HG02623 (cell line): ENCODE results near the gene HOXB7.

ENCODE experiments used
- ATAC-seq: cut with Tn5 transposase; IDR thresholded peaks from one replicate; pipeline ENCODE4 v1.9.1; 2021; ENCODE audit warnings: moderate library complexity; ENCODE audit not compliant: unreplicated experiment

Gene HOXB7

GRCh38 chr17:48583708-48584222 is 27.1 kb downstream of the HOXB7 start:
- ATAC-seq, result no peak

- no peak for ATAC-seq
Observed at GRCh38 chr17:48582750-48583069, 28.1 kb downstream of the HOXB7 start.

GRCh38 chr17:48579760-48580554 is 30.9 kb downstream of the HOXB7 start:
- ATAC-seq, result no peak

GRCh38 chr17:48579471-48579759 is 31.4 kb downstream of the HOXB7 start:
- ATAC-seq, result no peak

DNA sequence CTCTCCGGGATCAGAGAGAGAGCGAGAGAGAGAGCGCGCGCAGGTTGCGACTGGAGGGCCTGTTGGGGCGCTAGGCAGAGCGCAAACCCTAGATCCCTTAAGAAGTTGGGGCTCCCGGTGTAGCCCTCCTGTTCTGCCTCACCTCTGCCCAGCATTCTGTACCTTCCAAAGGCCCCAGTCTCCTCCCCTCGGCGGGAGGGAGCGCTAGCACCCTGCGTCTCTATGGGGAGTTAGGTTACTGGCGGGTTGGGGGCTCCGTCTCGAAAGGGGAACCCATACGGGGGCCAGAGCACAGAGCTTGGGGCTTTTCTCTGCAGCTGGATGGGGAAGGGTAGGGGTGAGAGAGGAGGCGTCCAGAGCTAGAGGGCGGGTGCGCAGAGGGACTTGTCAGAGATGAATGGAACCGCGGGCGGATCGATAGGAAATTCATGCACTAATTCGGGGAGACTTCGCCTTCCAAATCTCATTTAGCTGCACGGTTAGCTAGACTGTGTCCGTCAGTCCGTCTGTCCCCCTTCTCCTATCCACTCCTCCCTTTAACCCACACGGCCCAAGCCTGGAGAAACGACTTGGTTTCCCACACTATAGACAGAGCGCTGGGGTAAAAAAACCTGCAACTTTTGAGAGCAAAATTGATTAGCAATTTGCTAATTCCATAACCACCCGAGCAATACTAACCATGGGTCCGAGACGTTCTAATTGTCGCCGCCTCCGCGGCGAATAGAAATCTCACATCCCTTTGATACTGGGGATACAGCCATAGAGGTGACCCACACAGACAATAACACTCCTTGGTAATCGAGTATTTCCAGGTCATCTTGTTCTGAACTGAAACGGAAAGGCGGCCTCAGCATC is 32.0 kb downstream of the HOXB7 start:
- no peak for ATAC-seq

DNA sequence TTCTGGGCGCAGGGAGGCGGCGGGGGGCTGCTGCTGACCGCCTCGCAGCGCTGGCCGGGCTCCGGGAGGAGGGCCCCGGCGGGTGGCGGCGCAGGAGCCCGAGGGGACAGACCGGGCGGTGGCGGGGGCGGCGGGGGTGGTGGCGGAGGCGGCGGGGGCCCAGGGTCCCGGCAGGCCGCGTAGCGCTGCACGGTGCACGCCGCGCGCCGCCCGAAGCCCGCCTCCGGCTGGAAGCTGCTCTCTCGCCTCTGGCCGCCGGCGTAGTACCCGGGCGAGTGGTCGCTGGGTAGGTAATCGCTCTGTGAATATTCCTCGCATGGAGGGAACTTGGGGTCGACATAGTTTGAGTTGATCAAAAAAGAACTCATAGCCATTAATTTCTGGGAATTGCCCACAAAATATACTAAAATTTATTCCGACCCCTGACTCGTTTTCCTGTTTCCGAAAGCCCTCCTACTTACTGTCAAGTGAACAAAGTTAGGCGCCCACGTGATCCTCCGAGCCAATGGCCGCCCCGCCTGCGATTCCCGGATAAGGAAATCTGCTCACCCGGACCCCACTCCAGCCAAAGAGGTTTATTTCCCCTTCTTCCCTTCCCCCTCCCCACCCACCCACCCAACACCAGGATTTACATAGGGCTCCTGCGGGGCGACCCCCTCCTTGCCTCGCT is 32.7 kb downstream of the HOXB7 start, which contains the start of gene HOXB4:
TSS of gene HOXB4 (minus strand) at position 405 of the 670 bp plus-strand sequence. CDS start at position 374, 31 bp downstream.
- ATAC-seq, result no peak

- ATAC-seq, result no peak
Observed at GRCh38 chr17:48577330-48577945, 33.4 kb downstream of the HOXB7 start.

DNA sequence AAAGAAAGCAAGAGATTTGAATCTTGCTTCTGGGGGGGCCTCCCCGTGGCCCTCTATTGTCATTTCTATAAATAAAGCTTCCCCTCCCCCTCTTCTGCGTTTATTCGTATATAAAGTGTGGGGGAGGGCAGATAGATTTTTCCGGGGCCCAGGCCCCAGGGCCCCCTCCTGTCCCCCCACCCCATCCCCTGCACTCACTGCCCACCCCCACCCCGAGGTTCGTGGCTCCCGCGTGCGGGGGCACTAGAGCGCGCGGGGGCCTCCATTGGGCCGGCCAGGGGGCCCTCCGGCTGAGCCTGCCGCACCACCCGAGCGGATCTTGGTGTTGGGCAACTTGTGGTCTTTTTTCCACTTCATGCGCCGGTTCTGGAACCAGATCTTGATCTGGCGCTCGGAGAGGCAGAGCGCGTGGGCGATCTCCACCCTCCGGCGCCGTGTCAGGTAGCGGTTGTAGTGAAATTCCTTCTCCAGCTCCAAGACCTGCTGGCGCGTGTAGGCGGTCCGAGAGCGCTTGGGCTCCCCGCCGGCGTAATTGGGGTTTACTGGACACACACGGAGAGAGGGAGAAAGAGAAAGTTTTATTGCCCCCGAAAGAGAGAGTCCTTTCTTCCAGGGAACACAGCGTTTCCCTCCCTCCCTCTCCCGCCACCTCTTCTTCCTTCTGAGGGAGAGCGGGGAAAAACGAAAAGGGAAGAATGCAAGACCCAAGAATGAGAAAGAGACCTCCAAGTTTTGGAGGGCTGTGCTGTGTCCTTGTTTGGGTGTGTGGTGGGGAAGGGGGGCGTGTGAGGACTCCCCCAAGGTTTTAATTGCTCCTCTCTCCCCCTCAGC is 34.1 kb downstream of the HOXB7 start:
- no peak for ATAC-seq

DNA sequence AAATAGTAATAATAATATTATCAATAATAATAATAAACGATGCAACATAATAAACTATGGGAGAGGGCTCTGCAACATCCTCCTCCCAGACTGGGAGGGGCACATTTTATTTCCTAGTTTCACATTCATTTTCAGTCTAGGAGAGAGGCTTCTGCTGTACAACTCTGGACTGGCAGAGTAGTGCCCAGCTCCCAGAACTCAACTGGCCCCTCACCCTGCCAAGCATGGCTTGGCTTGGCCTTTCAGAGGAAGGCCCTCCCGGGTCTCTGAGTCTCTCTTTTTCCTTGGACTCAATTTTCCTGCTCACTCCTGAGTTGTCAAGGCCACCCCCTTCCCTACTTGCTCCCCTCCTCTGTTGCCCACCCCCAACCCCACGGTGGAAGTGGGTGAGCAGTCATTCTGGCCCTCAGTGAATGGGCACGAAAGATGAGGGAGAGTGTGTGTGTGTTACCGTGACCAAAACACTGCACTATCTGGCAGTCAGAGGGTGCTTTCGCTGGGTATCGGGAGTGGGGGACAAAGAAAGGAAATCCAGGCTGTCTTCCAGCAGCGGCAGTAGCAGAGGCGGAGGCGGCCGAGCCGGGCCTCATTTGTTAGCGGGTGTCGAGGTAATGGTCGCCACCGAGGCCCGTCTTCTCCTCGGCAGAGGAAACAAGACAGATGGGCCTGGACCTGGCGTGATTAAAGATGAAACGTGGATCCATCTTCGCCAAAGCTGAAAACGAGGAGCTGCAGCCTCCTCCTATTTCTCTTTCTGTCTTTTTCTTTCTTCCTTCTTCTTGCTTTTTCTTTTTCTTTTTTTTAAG is 34.9 kb downstream of the HOXB7 start:
- no peak for ATAC-seq

GRCh38 chr17:48575066-48575582 is 35.7 kb downstream of the HOXB7 start:
- ATAC-seq, result no peak

DNA sequence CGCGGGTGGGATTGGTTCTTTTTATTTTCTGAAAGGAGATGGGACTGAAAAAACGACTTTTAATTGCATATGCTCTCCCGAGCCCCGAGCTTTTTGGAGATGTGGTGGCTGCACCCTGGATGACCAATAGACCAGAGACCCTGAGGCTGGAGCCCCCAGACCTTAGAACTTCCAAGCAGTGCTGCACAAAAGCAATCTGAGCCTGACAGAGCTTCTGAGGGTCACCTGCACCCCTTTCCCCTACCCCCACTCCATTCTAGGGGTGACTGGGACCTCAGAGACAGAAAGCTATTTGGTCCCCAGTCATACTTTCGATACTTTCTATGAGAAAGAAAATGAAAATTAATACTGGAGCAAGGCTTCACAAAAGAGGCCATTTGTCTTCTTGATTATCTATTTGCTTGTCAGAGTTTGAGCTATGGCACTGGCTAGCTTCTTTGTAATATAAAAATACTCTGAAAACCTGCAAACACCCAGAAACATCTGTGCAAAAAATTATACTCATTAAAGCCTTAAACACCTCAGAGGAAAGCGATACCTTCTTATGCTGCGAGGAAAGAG is 36.2 kb downstream of the HOXB7 start:
- ATAC-seq, result no peak

GRCh38 chr17:48571826-48572417 is 38.9 kb downstream of the HOXB7 start:
- ATAC-seq, result no peak

- ATAC-seq, result no peak
Observed at GRCh38 chr17:48571024-48571818, 39.6 kb downstream of the HOXB7 start.

GRCh38 chr17:48570325-48571023 is 40.3 kb downstream of the HOXB7 start:
- ATAC-seq, result no peak

DNA sequence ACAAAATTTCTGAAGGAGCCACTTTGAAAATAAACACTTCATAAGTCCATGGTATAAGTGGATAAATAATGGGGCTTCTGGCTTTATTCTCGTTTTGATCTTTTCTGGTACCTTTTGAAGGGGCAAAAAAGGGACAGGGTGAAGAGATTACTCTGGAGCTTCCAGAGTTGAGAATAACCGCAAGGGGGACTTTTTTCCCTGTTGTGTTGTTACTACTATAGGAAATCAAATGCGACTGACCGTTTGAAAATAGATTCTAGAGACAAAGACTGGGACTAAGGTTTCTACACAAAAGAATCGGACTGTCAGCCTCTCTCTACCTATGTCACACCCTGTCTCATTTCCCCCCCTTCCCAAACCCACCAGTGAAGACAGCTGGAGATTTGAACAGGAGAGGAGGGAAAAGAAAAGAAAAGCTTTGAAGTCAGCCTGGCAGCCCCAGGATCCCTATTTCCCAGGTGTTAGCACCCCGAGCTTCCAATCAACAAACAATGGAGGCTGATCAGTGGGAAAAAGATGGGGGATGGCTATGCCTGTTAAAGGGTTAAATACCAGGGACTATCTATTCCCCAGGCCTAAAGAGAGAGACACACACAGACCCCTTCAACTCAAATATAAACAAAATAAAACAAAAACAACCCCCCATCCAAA is 41.0 kb downstream of the HOXB7 start:
- ATAC-seq, result no peak

GRCh38 chr17:48569240-48569582 is 41.6 kb downstream of the HOXB7 start:
- no peak for ATAC-seq
